Lung (tissue), 12 donors: ENCODE results near the gene BCAR1. TPM values are rescaled to one million over a fixed set of nuclear protein-coding genes. Genes with fewer than 3 reads are reported as not detected.

Source experiments
- ATAC-seq: fragments of 200-7000 bp; cut with Tn5 transposase; one replicate; pipeline ENCODE4 v1.9.1; 2020; ENCODE audit warnings: moderate number of reproducible peaks; ENCODE audit not compliant: insufficient read depth, low FRiP score
- DNase-seq, 3 donors: peaks; one replicate each; pipeline ENCODE4 v3.0.0-alpha.2; 2013 to 2017
- H3K27ac ChIP-seq, 2 donors: one replicate each; pipeline ENCODE4 v1.5.1; 2013; ENCODE audit warnings: mild to moderate bottlenecking in 2 of 2, moderate library complexity in 2 of 2, control low read depth in 1 of 2, inconsistent platforms in 1 of 2, low read depth in 1 of 2, low read length in 1 of 2
- H3K27me3 ChIP-seq, 3 donors: one replicate each; pipeline ENCODE4 v1.5.1; 2013; ENCODE audit warnings: low read length in 2 of 3; ENCODE audit not compliant: control insufficient read depth in 3 of 3, insufficient read depth in 3 of 3
- H3K36me3 ChIP-seq, 4 donors: one replicate each; pipeline ENCODE4 v1.5.1; 2013; ENCODE audit warnings: low read length in 4 of 4, mild to moderate bottlenecking in 1 of 4, moderate library complexity in 1 of 4; ENCODE audit not compliant: control insufficient read depth in 4 of 4, insufficient read depth in 4 of 4
- H3K4me1 ChIP-seq, 5 donors: one replicate each; pipeline ENCODE4 v1.5.1; 2013; ENCODE audit warnings: low read length in 5 of 5, mild to moderate bottlenecking in 2 of 5, moderate library complexity in 1 of 5; ENCODE audit not compliant: control insufficient read depth in 5 of 5, insufficient read depth in 5 of 5
- H3K4me3 ChIP-seq: one replicate; pipeline ENCODE4 v1.5.1; 2013; ENCODE audit warnings: mild to moderate bottlenecking, control low read depth, moderate library complexity
- H3K9ac ChIP-seq, 2 donors: one replicate each; pipeline ENCODE4 v1.5.1; 2013; ENCODE audit warnings: low read length in 2 of 2, control low read depth in 1 of 2; ENCODE audit not compliant: insufficient read depth in 1 of 2
- H3K9me3 ChIP-seq, 4 donors: one replicate each; pipeline ENCODE4 v1.5.1; 2013; ENCODE audit warnings: low read length in 3 of 4, mild to moderate bottlenecking in 1 of 4, moderate library complexity in 1 of 4; ENCODE audit not compliant: control insufficient read depth in 4 of 4, insufficient read depth in 3 of 4
- WGBS, 2 donors: extraction: QIAGEN DNeasy Blood & Tissue Kit; methylation state at CpG; one replicate each; pipeline ENCODE4 v1.1.7; 2013; 5-methylcytosine and 5-hydroxymethylcytosine counted together
- polyA plus RNA-seq, 2 donors: library from polyadenylated mRNA; stranded (reverse); fragments of 200-250 nt; gene quantifications; one replicate each; pipeline ENCODE4 v1.2.1, GENCODE V29; 2013
- total RNA-seq, 2 donors: library from RNA; depleted of rRNA in 1 of 2; stranded (reverse); fragments of >200 nt in 1 of 2; gene quantifications; one replicate each; pipeline ENCODE4 v1.2.1, GENCODE V29; 2014 to 2021
- TF ChIP-seq, protein P1 (sequence below): IDR thresholded peaks from 2 replicates; pipeline ENCODE4 v1.5.1; 2012; ENCODE audit warnings: mild to moderate bottlenecking; ENCODE audit errors: control extremely low read depth, extremely low read depth
- donor health status: control.
- donor health status: control.
- donor health status: Bipolar disorder and iron deficiency.
- donor health status: healthy.
- donor health status: DM: yes; HTN: yes; CAD: no.

BCAR1 gene
- total and polyA plus RNA-seq, 4 donors: 37.5 to 70.7 (median 49.9) TPM

DNA sequence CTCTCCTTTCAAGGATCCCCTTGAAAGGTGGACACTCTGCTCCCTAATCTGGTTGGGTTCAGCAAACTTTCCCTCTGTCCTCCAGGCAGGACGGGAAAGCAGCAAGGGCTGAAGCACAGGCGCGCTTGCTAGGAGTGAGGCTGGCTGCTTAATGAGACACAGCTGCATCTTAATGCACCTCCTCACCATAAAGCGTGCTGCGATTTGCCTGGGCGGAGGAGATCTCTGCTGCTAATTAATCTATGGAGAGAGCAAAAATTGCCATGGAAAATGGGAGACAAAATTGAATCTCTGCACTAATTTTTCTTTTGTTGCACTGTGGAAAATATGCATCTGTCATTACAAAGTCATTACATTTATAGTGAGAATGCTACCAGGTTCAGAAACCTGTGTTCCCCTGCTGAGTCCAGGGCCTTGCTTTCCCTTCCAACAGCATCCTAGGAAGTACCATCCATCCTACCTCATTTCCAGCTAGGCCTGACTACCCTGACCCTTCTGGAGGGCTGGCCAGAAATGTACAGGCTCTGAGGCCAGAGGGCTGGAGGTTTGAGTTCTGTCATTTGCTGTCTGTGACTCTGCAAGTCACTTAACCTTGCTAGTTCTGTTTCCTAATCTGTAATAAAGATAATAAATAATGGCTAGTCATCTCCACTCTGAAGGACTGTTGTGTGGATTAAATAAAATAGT, 43.5 kb upstream of the BCAR1 start:
- TF ChIP-seq, protein P1, sequence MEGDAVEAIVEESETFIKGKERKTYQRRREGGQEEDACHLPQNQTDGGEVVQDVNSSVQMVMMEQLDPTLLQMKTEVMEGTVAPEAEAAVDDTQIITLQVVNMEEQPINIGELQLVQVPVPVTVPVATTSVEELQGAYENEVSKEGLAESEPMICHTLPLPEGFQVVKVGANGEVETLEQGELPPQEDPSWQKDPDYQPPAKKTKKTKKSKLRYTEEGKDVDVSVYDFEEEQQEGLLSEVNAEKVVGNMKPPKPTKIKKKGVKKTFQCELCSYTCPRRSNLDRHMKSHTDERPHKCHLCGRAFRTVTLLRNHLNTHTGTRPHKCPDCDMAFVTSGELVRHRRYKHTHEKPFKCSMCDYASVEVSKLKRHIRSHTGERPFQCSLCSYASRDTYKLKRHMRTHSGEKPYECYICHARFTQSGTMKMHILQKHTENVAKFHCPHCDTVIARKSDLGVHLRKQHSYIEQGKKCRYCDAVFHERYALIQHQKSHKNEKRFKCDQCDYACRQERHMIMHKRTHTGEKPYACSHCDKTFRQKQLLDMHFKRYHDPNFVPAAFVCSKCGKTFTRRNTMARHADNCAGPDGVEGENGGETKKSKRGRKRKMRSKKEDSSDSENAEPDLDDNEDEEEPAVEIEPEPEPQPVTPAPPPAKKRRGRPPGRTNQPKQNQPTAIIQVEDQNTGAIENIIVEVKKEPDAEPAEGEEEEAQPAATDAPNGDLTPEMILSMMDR: no peak
- no peak for DNase-seq
- no peak overlapping the region for H3K27ac ChIP-seq
- H3K27me3 ChIP-seq: no peaks in the 10 kb centered on the region
- no peak for ATAC-seq
- H3K36me3 ChIP-seq: peaks cover 8 to 23% (median 18%) of the 10 kb centered on the region in 4 donors
- no peak overlapping the region for H3K4me3 ChIP-seq
- 97 to 98% methylated on average over 6 of the region's 6 CpGs for WGBS, 2 donors
- no peak overlapping the region for H3K9ac ChIP-seq
- no peaks in the 10 kb centered on the region for H3K9me3 ChIP-seq
- peaks cover 0 to 5% (median 0%) of the 10 kb centered on the region in 5 donors for H3K4me1 ChIP-seq

DNA sequence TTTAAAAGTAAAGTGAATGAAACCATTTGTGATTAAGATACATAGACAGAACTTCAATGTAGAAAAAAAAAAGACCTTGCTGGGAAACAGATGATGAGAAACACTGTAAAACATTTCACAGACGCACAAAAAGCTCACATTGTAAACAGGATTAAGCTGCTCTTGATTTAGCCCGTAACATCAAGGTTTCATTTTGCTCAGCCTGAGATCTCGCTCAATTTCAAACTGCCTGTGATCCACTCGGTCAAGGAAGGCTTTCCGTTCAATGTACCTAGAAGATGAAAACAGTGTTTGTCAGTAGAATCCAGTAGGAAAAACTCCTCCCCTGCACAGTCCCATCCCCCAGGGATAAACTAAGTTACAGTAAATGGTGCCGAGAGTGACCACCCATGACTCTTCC, 42.3 kb upstream of the BCAR1 start:
- H3K9ac ChIP-seq: no peak overlapping the region
- no peak overlapping the region for H3K4me3 ChIP-seq
- ATAC-seq: no peak
- no peaks in the 10 kb centered on the region for H3K27me3 ChIP-seq
- no peaks in the 10 kb centered on the region for H3K9me3 ChIP-seq
- H3K27ac ChIP-seq: no peak overlapping the region
- WGBS, 2 donors: 92 to 96% methylated on average over 6 of the region's 6 CpGs
- no peak for DNase-seq
- H3K4me1 ChIP-seq: peaks cover 0 to 7% (median 0%) of the 10 kb centered on the region in 5 donors
- peaks cover 6 to 24% (median 19%) of the 10 kb centered on the region in 4 donors for H3K36me3 ChIP-seq
- TF ChIP-seq, protein P1: no peak

DNA sequence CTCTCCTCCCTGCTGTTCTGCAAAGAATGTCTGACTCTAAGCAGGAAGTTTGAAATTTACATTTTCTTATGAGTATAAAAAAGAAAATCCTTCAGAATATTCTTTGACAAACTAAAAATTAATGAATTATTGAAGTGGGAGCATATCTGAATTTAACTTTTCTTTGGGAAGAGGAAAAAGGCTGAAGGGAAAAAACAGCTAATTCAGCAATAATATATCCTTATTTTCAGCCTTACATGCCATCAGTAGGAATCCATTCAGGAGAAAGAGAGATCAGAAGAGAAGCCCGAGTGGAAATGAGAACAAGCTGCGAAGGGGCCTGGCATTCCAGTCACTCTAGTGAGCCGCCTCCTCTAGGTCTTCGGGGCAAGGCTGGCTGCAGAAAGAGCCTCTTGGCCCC, 41.7 kb upstream of the BCAR1 start:
- no peak overlapping the region for H3K27ac ChIP-seq
- TF ChIP-seq, protein P1: no peak
- WGBS, 2 donors: 75 to 90% methylated on average over 4 of the region's 4 CpGs
- H3K36me3 ChIP-seq: peaks cover 6 to 25% (median 19%) of the 10 kb centered on the region in 4 donors
- H3K4me3 ChIP-seq: no peak overlapping the region
- H3K9me3 ChIP-seq: no peaks in the 10 kb centered on the region
- H3K4me1 ChIP-seq: peaks cover 0 to 7% (median 0%) of the 10 kb centered on the region in 5 donors
- H3K9ac ChIP-seq: no peak overlapping the region
- DNase-seq: no peak
- no peaks in the 10 kb centered on the region for H3K27me3 ChIP-seq
- no peak for ATAC-seq
